OCI-LY3 (cell line): ENCODE results near the gene ALKBH5.

Experiments used
- CTCF ChIP-seq: fragments of 200-600, 300-600 bp; sonication (generic); IDR thresholded peaks from 2 replicates; pipeline ENCODE4 v1.5.1; 2014; ENCODE audit warnings: antibody characterized with exemption, low read length, low read depth
- EZH2phosphoT487 ChIP-seq: fragments of 200-600 bp; shearing (Covaris generic); IDR thresholded peaks from 2 replicates; pipeline ENCODE4 v1.6.1; 2018; ENCODE audit warnings: antibody characterized with exemption, mixed run types, low read depth

- no peak for TF ChIP-seq CTCF
- TF ChIP-seq EZH2phosphoT487 = no peak
Observed at GRCh38 chr17:18185391-18185790, 1.8 kb downstream of the ALKBH5 start.
